D341Med (cell line): ENCODE measurements around the gene CPLANE2.
"Not testable (repeated sequence)": the region's sequence is repeated elsewhere in the genome, so short reads cannot be mapped to it uniquely, and the experiment has no call there.

Experiments
- DNase-seq: peaks from one replicate; pipeline ENCODE4 v3.0.0; 2012; ENCODE audit warnings: low spot score

The CPLANE2 gene

DNA sequence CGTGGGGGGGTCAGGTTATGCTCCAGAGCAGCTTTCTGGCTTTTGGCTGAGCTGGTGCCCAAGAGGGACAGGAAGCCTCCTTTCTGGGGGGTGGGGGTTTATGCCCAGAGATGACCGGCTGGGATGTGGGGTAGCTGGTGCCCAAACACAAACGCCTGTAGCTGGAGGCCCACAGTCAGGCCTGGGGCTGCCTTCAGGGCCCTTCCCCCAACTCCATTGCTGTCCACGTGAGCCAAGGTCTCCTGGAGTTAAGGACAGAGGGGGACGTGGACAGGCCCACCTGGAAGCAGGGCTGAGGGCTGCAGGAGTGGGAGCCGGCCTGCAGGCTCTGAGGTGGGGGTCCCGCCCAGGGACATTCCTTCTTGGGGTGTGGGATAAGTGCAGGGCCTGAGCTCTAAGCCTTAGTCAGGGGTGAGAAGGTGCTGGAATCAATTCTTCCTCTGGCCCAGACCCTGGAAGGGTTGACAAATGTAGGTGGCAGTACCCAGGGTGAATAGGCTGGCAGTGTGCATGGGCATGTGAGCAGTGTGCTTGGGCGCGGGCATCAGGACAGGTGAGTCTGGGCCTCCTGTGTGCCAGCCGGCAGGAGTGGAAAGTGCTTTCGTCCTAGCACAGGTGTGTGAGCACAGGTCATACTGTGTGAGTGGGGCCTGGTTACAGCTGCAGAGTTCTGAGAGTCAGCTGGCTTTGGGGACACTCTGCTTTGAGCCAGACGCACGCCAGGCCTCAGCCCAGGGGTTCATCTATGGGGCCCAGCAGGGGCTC lies 6.8 kb downstream of the CPLANE2 start:
- DNase-seq, result no peak

DNA sequence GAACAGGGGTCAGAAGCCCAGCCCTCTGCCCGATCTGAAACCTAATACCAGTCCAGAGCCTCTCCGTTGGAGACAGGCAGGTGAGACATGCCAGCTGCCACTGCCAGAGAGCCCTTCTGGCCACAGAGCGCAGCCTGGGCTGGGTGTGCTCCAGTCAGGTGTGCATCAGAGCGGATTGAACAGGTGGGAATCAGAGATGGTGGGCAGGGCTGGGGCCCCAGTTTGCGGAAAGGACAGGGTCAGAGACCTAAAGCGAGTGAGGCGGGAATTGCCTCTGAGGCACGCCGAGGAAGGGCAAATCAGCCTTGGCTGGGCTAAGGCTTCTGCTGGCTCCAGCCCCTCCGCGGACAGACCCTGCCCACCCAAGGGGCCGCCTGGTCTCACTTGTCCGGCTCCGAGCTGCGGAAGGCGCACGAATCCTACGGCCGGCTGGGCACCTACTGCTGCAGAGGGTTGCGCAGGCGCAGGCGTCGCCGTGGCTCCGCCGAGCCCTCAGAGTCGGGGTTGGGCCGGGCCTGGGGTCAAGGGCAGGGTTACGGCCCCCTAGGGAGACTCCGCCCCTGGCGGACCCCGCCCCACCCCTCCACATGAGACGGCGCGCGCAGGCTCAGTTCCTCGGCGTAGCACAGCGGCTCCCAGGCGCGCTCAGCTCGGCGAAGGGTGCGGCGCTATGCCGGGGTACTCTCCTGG lies 10.3 kb downstream of the CPLANE2 start:
- DNase-seq, result no peak

DNA sequence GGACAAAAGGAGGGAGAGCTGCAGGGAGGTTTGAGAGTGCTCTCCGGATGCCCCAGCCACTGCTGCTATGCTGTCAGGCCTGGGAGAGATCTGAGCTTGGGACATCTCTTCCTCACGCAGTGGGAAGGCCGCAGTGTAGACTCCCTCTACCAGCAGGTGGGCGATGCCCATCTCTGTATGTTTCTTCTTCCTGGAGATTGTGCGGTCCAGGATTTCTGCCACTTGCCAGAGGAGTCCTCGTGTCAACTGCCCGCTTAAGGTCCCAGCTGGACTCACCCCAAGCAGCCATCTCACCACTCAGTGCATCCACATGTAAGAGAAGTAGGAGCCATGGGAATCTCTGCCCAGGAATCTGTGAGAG lies 10.9 kb downstream of the CPLANE2 start:
- DNase-seq, result no peak

DNA sequence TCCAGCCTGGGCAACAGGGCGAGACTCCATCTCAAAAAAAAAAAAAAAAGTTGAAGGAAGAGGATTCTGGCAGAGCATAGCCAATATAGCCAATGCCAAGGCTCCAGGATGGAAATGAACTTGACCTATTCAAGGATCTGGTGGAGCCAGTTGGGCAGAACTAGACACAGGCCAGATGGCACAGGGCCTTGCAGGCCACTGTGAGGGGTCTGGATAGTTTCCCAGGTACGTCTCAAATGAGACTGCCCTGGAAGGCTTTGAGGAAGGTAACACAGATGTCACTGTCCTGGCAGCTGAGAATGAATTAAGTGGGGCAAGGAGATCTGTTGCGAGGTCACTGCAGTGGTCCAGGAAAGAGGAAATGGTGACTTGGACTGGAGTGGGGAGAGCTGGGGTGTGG lies 12.5 kb downstream of the CPLANE2 start:
- no peak for DNase-seq

DNA sequence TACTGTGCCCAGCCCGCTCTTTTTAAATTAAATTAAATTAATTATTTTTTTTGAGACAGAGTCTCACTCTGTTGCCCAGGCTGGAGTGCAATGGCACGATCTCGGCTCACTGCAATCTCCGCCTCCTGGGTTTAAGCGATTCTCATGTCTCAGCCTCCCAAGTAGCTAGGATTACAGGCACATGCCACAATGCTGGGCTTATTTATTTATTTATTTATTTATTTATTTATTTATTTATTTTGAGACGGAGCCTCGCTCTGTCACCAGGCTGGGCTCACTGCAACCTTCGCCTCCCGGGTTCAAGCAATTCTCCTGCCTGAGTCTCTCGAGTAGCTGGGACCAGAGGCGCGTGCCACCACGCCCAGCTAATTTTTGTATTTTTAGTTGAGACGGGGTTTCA lies 14.3 kb downstream of the CPLANE2 start:
- DNase-seq, result not testable (repeated sequence)

DNA sequence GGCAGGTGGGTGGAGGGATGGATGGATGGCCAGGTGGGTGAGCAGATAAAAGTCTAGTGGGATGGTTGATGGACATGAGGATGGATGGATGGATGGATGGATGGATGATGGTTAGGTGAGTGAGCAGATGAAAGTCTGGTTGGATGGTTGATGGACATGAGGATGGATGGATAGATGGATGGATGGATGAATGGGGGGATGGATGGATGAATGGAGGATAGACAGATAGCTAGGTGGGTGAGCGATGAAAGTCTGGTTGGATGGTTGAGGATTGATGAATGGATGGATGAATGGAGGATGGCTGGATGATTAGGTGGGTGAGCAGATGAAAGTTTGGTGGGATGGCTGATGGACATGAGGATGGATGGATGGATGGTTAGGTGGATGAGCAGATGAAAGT lies 15.5 kb downstream of the CPLANE2 start:
- no peak for DNase-seq

DNA sequence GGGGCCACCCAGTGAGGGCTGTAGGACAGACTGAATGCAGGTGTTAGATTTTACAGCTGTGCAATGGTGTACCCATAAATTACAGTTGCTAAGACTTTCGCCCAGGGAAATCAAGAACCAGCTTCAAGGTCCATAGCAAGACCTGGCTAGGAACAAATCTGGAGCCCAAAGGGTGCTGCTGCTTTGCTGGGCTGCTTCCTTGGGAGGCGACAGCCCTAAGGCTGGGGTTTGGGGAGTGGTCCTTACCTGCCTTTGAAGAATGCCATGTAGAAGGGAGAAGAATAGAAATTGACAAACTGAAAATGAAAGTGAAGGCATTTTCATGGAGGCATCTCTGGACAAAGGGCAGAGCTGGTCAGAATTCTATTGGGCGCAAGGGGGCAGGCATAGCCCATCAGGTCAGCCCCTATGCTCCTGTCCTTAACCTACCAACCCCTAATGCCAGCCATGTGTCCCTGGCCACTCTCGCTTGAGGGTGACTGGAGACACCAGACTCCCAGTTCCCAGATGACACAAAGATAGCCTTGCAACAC lies 16.9 kb downstream of the CPLANE2 start:
- no peak for DNase-seq

DNA sequence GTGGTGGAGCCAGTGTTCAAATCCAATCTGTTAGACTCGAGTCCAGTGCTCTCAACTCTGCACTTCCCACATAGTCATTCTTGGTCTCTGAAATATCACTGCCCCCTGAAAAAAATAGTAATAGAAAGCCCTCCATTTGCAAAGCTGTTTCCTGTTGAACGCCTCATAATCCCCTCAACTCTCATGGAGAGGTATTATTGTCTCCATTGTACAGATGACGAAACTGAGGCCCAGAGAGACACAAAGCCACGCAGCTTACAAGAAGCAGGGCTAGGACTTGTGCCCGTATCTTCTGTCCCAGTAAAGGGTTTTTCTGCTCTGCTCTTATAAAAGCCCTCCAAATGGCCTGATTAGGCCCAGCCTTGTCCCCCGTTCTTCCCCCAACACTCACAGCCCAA lies 18.3 kb downstream of the CPLANE2 start:
- no peak for DNase-seq

DNA sequence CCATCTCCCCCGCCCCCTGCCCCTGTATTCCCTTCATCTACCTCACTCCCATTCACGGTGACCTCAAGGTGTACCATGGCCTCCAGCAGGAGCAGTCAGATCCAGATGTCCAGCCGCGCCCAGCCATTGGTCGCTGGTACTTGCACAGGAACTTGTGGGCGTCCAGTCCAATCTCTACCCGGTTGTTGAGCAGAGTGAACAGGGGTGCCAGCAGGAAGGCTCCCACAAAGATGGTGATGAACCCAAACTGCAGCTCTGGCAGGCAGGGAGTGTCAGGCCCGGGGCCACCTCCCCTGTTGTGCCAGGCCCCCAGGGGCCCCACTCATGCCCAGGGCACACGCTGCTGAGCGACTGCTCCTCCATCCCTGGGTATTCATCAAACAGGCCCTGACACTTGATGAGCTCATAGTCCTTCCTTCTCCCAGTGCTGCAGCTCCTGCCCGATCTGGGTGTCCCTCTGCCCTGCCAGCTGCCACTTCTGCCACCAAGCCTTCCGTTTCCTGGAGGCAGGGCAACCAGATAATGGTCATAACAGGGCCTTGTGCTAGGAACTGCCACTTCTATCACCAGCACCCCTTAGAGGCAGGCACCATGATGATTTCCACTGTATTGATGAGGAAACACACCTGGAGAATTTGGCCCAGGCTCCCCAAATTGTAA lies 18.8 kb downstream of the CPLANE2 start:
- no peak for DNase-seq

DNA sequence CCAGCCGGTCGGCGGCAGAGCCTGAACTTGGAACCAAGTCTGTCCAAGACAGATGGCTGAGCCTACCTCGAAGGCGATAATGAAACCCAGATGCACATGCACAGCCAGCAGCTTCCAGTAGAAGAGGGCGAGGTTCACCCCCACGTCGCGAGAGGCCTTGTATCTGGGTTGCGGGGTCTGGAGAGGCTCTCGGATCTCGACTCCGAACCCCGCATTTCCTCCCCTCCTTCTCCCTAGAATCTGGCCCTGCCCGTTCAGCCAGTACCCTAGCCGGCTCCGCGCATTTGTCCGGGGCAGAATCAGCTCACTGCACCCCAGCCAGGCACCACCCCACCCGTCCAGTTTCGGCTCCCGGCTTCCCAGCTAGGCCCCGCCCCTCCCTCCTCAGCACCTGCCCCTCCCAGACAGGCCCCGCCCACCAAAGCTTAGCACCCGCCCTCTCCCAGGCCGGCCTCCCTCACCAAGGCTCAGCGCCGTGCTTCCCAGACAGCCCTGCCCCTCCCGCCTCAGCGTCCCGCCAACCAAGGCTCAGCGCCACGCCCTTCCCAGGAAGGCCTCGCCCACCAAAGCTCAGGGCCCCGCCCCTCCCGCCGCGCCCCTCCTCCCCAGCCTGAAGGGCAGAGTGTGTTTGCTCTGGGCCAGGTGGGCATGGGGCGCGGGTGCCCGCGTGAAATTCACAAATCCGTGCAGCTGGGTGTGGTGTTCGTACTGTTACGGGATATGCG lies 19.8 kb downstream of the CPLANE2 start:
- peak; percentile 98 for DNase-seq

DNA sequence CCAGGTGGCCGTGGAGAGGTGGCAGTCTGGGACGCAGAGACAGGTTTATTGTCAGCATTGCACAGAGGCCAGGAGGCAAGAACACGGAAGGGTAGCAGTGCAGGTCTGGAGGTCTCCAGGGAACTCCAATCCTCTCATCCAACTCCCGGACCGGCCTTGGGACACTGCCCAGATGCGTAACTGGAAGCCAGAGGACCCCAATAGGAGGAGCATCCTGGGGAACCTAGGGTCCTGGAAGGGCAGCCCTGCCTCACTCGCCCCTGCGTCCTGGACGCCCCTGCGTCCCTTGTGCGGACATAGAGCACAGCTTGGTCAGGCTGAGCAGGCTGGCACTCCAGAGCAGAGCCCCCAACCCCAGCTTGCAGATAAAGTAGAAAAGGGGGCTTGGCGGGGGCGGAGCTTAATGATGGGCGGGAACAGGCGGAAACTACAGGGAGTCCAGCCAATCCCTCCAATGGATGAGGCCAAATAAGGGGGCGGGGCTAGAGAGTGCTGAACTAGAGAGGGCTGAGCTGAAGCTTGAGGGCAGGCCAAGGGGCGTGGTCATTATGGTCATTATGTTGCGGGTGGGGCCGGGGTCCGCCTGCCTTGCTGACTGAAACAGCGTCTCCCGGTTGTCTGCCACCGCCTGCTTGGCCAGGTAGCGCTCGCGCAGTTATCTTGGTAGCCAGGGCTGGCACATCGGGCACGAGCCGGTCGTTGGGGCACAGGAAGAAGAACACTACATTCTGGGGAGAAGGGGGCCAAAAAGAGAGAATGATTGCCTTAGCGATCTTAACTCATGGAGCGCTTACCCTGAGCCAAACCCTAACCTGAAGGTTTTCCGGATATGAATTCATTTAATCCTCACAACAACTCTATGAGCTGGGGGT lies 20.9 kb downstream of the CPLANE2 start:
- DNase-seq, result peak; percentile 52

DNA sequence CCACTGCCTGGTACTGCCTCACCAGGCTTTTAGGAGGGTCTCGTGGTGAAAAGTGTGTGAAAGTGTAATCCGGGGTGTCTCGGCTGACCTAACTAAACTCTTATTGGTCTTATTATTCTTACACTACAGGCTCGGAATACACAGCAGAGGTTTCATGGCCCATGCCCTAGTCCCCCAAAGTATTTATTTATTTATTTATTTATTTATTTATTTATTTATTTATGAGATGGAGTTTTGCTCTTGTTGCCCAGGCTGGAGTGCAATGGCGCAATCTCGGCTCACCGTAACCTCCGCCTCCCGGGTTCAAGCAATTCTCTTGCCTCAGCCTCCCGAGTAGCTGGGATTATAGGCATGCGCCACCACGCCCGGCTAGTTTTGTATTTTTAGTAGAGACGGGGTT lies 21.7 kb downstream of the CPLANE2 start:
- not testable (repeated sequence) for DNase-seq

DNA sequence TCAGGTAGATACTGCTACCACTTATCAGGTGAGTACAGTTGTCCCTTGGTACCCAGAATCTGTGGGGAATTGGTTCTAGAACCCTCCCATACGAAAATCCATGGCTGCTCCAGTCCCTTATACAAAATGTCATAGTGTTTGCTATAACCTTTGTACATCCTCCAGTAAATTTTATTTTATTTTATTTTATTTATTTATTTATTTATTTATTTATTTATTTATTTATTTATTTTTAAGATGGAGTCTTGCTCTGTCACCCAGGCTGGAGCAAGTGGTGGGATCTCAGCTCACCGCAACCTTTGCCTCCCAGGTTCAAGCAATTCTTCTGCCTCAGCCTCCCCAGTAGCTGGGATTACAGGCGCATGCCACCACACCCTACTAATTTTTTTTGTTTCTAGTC lies 23.4 kb downstream of the CPLANE2 start:
- not testable (repeated sequence) for DNase-seq

DNA sequence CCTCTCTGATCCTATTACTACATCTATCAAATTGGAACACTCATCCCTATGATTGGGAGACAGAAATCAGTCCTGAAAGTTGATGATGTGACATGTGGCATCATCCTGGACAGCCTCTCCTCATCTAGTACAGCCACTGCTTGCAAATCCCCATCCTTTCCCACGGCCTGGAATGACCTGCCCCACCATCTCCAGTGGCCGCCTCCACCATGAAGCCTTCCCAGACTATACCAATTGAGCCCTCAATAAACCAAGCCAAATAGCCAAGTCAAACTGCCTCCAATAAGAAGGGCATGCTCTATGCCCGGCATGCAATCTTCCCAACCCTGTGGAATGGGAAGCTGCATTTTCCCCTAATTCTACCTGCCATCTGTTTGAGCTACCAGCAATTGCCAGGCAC lies 24.0 kb downstream of the CPLANE2 start:
- no peak for DNase-seq

DNA sequence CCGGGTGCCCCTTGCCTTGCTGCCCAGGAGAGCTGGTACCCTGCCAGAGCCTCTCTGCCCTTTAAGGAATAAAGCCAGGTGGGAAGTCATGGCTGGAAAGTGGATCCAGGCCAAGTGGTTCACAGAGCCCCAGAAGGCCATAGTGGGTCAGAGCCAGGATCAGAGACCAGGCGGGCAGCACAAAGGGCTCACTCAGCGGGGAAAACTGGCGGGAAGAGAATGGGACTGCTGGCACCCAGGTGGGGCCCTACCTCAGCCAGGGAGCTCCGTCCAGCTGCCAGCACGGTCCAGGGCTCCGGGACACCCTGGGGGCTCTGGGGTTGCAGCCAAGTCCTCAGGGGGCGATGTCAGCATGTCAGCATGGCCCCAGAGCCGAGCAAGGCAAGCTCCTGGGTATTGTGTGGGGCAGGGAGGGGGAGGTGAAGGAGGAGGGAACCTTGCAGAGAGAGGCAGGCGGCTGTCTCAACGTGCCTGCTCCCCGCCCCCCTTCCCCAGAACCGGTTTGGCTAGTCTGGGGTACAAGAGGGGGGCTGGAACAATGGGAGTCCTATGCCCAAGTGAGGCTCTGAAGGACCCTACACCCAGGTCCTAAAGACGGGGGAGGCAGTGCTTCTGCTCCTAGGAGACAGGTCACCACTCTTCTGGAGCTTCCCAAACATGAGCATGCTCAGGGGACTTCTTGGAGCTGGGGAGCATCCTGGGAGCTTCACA lies 24.6 kb downstream of the CPLANE2 start, which contains the start of gene ARHGEF19:
TSS of gene ARHGEF19 (minus strand) at position 402 of the 711 bp plus-strand sequence. CDS start 3,598 bp downstream, outside the sequence.
- DNase-seq, result no peak

DNA sequence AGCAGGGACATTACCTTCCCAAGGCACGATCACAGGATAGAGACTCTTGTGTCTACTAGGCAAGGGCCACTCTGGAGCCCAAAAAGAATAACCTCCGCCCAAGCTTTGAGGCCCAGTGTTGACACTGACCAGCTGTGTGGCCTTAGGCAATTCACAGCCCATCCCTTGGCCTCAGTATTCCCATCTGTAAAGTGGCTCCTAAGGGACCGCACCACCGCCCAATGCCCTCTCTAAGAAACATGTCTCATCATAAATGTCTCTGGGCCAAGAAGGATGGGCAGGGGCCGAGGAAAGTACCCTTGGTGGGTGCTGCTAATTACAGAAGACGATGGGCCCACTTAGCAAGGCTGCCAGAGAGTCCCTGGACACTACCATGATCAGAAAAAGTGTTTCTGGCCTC lies 25.2 kb downstream of the CPLANE2 start:
- DNase-seq, result no peak

DNA sequence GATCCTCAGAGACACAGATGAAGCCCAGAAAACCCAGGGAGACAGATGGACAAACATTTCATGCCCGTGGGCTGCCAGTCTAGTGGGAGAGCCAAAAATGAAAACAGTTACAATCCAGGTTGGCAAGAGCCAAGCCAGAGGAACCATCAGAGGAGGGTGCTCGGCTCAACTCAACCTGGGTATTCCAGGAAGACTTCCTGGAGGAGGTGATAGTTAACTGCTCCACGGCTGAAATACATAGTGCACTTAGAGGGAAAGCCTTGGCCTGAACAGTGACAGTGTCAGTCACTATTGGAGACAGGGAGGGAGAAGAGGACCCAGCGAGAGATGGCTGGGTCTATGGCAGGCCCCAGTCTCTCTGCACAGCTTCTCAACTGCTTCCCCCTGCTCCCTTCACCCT lies 26.4 kb downstream of the CPLANE2 start:
- DNase-seq, result no peak

DNA sequence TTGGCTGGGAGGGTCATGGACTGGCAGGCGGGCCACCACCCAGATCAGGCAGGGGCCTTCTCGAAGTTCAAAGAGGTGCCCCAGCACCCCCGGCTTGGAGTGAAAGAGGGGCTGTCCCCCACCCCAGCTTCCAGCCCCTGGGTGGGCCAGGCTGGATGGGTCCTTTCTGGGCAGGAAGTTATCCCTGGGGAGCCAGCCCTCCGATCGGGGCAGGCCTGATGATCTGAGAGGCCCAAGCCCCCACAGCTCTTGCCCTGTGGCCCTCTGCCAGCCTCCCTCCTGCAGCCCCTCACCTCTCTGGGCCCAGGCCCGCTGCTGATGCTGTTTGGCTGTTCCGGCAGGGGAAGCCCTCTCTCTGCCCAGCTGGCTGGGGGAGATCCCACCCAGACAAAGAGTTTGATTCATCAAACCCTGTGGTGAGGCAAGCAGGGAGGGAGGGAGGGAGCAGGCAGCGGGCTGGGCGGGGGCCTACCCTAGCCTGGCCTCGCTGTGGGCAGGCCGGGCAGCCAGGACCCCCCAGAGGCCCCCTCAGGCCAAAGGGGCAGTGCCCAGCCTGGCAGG lies 27.1 kb downstream of the CPLANE2 start:
- DNase-seq, result no peak

DNA sequence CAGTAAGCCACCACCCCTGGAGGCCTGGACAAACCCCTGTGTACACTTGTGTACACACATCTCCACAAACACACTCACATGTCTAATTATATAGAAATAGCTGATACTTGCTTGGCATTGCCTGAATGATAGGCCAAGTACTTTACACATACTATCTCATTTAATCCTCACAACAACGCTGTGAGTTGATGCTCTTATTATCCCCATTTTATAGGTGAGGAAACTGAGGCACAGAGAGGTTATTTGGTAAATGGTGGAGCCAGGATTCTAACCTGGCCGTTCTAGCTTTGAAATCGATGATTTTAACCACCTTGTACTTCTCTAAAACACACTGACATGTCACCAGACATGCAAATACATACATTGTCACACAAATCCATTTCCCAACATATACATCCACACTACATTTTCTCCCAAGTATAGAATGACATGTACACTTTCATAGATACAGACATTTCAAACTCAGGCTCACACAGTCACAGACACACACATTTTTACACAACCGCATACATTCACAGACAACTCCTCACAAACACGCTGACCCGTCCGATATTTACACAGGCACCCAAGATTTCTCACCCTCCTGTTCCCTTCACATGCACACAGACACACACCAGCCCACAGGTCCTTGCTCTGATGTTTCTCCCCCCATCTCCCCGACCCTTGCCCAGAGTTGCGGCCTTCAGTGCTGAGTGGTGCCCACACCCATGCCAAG lies 27.7 kb downstream of the CPLANE2 start:
- no peak for DNase-seq
